Measurements from ENCODE around the gene CCDC144A.
"Not testable (repeated sequence)": the region's sequence is repeated elsewhere in the genome, so short reads cannot be mapped to it uniquely, and the experiment has no call there.

- TF ChIP-seq CTCF (IDR thresholded peaks at IDR 0.05 in 8 of 11, conservative IDR thresholded peaks at IDR 0.05 in 3 of 11); POLR2A (IDR thresholded peaks at IDR 0.05): not testable (repeated sequence)
Measured at GRCh38 chr17:16773146-16773522, 83.1 kb downstream of the CCDC144A start.
